ENCODE results near the gene SYNRG.
"Not testable (repeated sequence)": the region's sequence is repeated elsewhere in the genome, so short reads cannot be mapped to it uniquely, and the experiment has no call there.

The SYNRG gene

GRCh38 chr17:37541880-37542660, 67.1 kb downstream of the SYNRG start:
- DNase-seq, result no peak

GRCh38 chr17:37538981-37539659, 70.1 kb downstream of the SYNRG start:
- no peak for DNase-seq

- no peak for DNase-seq
Measured at GRCh38 chr17:37535906-37536305, 73.3 kb downstream of the SYNRG start.

- no peak for DNase-seq
Measured at GRCh38 chr17:37532756-37533155, 76.5 kb downstream of the SYNRG start.

GRCh38 chr17:37530420-37530819, 78.8 kb downstream of the SYNRG start:
- DNase-seq, result no peak

- peak; percentile 18 for DNase-seq
Measured at GRCh38 chr17:37527249-37527851, 81.9 kb downstream of the SYNRG start.

- DNase-seq, result no peak
Measured at GRCh38 chr17:37523715-37524219, 85.5 kb downstream of the SYNRG start.

GRCh38 chr17:37521821-37522220, 87.4 kb downstream of the SYNRG start:
- no peak for DNase-seq

GRCh38 chr17:37520174-37520573, 89.0 kb downstream of the SYNRG start:
- DNase-seq, result no peak

GRCh38 chr17:37519251-37519985, 89.8 kb downstream of the SYNRG start:
- DNase-seq, result no peak

- DNase-seq, result no peak
Measured at GRCh38 chr17:37518826-37519225, 90.4 kb downstream of the SYNRG start.

GRCh38 chr17:37517881-37518280, 91.3 kb downstream of the SYNRG start:
- DNase-seq, result no peak

- no peak for DNase-seq
Measured at GRCh38 chr17:37516127-37516571, 93.1 kb downstream of the SYNRG start.

GRCh38 chr17:37513711-37514110, 95.5 kb downstream of the SYNRG start:
- no peak for DNase-seq

- no peak for DNase-seq
Measured at GRCh38 chr17:37512442-37513068, 96.7 kb downstream of the SYNRG start.

- not testable (repeated sequence) for DNase-seq
Measured at GRCh38 chr17:37511642-37512041, 97.6 kb downstream of the SYNRG start.

GRCh38 chr17:37510056-37510455, 99.2 kb downstream of the SYNRG start:
- no peak for DNase-seq

- DNase-seq, result no peak
Measured at GRCh38 chr17:37507111-37507510, 102.1 kb downstream of the SYNRG start.

GRCh38 chr17:37506678-37507077, 102.5 kb downstream of the SYNRG start:
- DNase-seq, result peak; percentile 55

- DNase-seq, result no peak
Measured at GRCh38 chr17:37505333-37505732, 103.9 kb downstream of the SYNRG start.

GRCh38 chr17:37503148-37503547, 106.1 kb downstream of the SYNRG start:
- DNase-seq, result no peak
